GM12878 (cell line): ENCODE measurements around the gene CDC42EP3. TPM values are rescaled to one million over a fixed set of nuclear protein-coding genes. Genes with fewer than 3 reads are reported as not detected.

ENCODE experiments used
- ATAC-seq: fragments of 200-7000 bp; cut with Tn5 transposase; 3 replicates; pipeline ENCODE4 v1.9.1; 2020; ENCODE audit warnings: mild to moderate bottlenecking, moderate library complexity
- BruUV-seq: library from RNA; stranded (reverse); fragments of 400-500 nt; replicated peaks from 2 replicates; lab custom pipeline; 2021; lab: Mats Ljungman, UMichigan
- CTCF ChIA-PET: fragments of 300-600 bp; sonication (Branson Sonifier 250); formaldehyde crosslinking; extraction: SDS; loops from one replicate; lab custom pipeline; 2021; ENCODE audit warnings: inconsistent platforms; lab: Yijun Ruan, JAX
- POLR2A ChIA-PET: fragments of 350-600 bp; formaldehyde crosslinking; extraction: SDS; loops from one replicate; lab custom pipeline; 2021; ENCODE audit warnings: inconsistent platforms; lab: Charles Lee
- RAD21 ChIA-PET: fragments of 300-600 bp; sonication (Branson Sonifier 250); formaldehyde crosslinking; loops from one replicate; lab custom pipeline; 2023; ENCODE audit warnings: antibody characterized with exemption; ENCODE audit not compliant: unreplicated experiment; lab: Charles Lee
- SMC1A ChIA-PET: fragments of 300-600 bp; sonication (Branson Sonifier 250); formaldehyde crosslinking; loops from one replicate; lab custom pipeline; 2023; ENCODE audit not compliant: unreplicated experiment, uncharacterized antibody; lab: Charles Lee
- DNase-seq: peaks from one replicate; pipeline ENCODE4 v3.0.0-alpha.2; 2011; ENCODE audit warnings: low read depth, low spot score
- FAIRE-seq: peaks from 3 replicates; lab custom pipeline; 2011; peaks lifted over from hg19 to GRCh38; lab: Jason Lieb, UNC
- H2AFZ ChIP-seq: 2 replicates; pipeline ENCODE4 v1.6.0; 2011; ENCODE audit warnings: low read depth, low read length, control low read depth; ENCODE audit not compliant: control insufficient read depth
- H3K27ac ChIP-seq: 2 replicates; pipeline ENCODE4 v1.5.1; 2011; ENCODE audit warnings: control low read depth; ENCODE audit not compliant: control insufficient read depth, insufficient read depth
- H3K27me3 ChIP-seq, 2 experiments: replicated peaks in 1 of 2; 2 replicates each; pipeline versions ENCODE4 v1.6.0 to v1.6.1; 2011; ENCODE audit warnings: low read length in 1 of 2; ENCODE audit not compliant: control insufficient read depth in 2 of 2, insufficient read depth in 2 of 2
- H3K36me3 ChIP-seq, 2 experiments: 2 replicates each; pipeline ENCODE4 v1.5.1; 2011; ENCODE audit warnings: low read length in 1 of 2; ENCODE audit not compliant: control insufficient read depth in 2 of 2, insufficient read depth in 2 of 2
- H3K4me1 ChIP-seq: 2 replicates; pipeline ENCODE4 v1.6.1; 2011; ENCODE audit warnings: mild to moderate bottlenecking, low read length, moderate library complexity, mixed read lengths; ENCODE audit not compliant: control insufficient read depth, insufficient read depth
- H3K4me2 ChIP-seq: 2 replicates; pipeline ENCODE4 v1.6.0; 2011; ENCODE audit warnings: control low read depth; ENCODE audit not compliant: control insufficient read depth, insufficient read depth
- H3K4me3 ChIP-seq: fragments of 200-600 bp; sonication (generic); 2 replicates; pipeline ENCODE4 v1.5.1; 2016
- H3K79me2 ChIP-seq: 2 replicates; pipeline ENCODE4 v1.6.0; 2011; ENCODE audit warnings: low read length; ENCODE audit not compliant: control insufficient read depth, insufficient read depth
- H3K9ac ChIP-seq: 2 replicates; pipeline ENCODE4 v1.8.0; 2011; ENCODE audit warnings: low read length, control low read depth, mixed read lengths; ENCODE audit not compliant: control insufficient read depth, insufficient read depth
- H3K9me3 ChIP-seq: replicated peaks from 3 replicates; pipeline ENCODE4 v1.5.1; 2011; ENCODE audit warnings: mild to moderate bottlenecking, low read length; ENCODE audit not compliant: control insufficient read depth, insufficient read depth
- H4K20me1 ChIP-seq: 2 replicates; pipeline ENCODE4 v1.6.0; 2011; ENCODE audit not compliant: control insufficient read depth, insufficient read depth
- CBX3 ChIP-seq: fragments of 200-600 bp; sonication (generic); IDR thresholded peaks from 2 replicates; pipeline ENCODE4 v1.6.1; 2016; ENCODE audit warnings: low read depth, borderline replicate concordance
- CEBPB ChIP-seq, 2 experiments: fragments of 150-350 bp in 1 of 2; IDR thresholded peaks; 2 replicates each; pipeline ENCODE4 v1.6.1; 2012 to 2014; ENCODE audit warnings: low read depth in 2 of 2, low read length in 2 of 2, borderline replicate concordance in 1 of 2, inconsistent platforms in 1 of 2
- IKZF1 ChIP-seq: fragments of 450-650 bp; conservative IDR thresholded peaks from 2 replicates; pipeline ENCODE4 v1.6.1; 2017; ENCODE audit warnings: antibody characterized with exemption, mild to moderate bottlenecking
- NRF1 ChIP-seq: conservative IDR thresholded peaks from 2 replicates; pipeline ENCODE4 v1.6.1; 2011; ENCODE audit warnings: mild to moderate bottlenecking, low read depth, low read length, improper control_type of control experiment
- POLR2AphosphoS5 ChIP-seq: IDR thresholded peaks from 2 replicates; pipeline ENCODE4 v1.6.1; 2011; ENCODE audit warnings: mild to moderate bottlenecking, low read length, inconsistent platforms
- WGBS: methylation state at CpG from one replicate; pipeline ENCODE4 v1.1.6; 2016; ENCODE audit warnings: low lambda C conversion rate; ENCODE audit not compliant: insufficient replicate concordance, insufficient coverage; ENCODE audit errors: missing lambda C conversion rate; 5-methylcytosine and 5-hydroxymethylcytosine counted together
- in situ Hi-C: fragments of 300-500 bp; cut with MboI; formaldehyde crosslinking; loops from 9 replicates; pipeline ENCODE4 v1.14.3; 2018; ENCODE audit warnings: mixed read lengths
- intact Hi-C: fragments of 100-400 bp; cut with micrococcal nuclease; formaldehyde crosslinking; loops from one replicate; pipeline ENCODE4 v1.14.2; 2022; ENCODE audit not compliant: unreplicated experiment
- polyA plus RNA-seq, 11 experiments: library from polyadenylated mRNA; depleted of rRNA in 4 of 11; unstranded in 6 of 11; stranded (reverse) in 5 of 11; fragments of >200 nt; fragmentation: Nextera tagmentation in 4 of 11; fragmentation: Illumina TruSeq in 1 of 11; extraction: Ambion mirVana in 4 of 11; extraction: Trizol in 1 of 11; gene quantifications; 1 replicate in 1 of 11; 2 replicates in 10 of 11; pipeline versions ENCODE4 v1.2.1 to v1.2.3, GENCODE V29; 2011 to 2016; ENCODE audit warnings: inconsistent platforms in 2 of 11, missing spikeins in 2 of 11, low read depth in 1 of 11
- total RNA-seq, 4 experiments: library from RNA; depleted of rRNA in 3 of 4; stranded (reverse); fragments of >200 nt in 3 of 4; fragmentation: Illumina TruSeq in 1 of 4; extraction: Trizol in 1 of 4; gene quantifications; 2 replicates each; pipeline versions ENCODE4 v1.2.1 to v1.2.3, GENCODE V29; 2013 to 2021
- TF ChIP-seq, protein P1 (sequence below): fragments of 450-650 bp; IDR thresholded peaks from 2 replicates; pipeline ENCODE4 v1.6.1; 2016; ENCODE audit warnings: mild to moderate bottlenecking, moderate library complexity, borderline replicate concordance
- TF ChIP-seq, protein P2 (sequence below): fragments of 450-650 bp; IDR thresholded peaks from 2 replicates; pipeline ENCODE4 v1.6.1; 2017; ENCODE audit warnings: mild to moderate bottlenecking, moderate library complexity

The CDC42EP3 gene
- total and polyA plus RNA-seq, 10 of the 15 experiments (the other 5 are each of a cell fraction or from before 2014, with no cell fraction given): 11.8 to 86.9 (median 52.9) TPM

DNA sequence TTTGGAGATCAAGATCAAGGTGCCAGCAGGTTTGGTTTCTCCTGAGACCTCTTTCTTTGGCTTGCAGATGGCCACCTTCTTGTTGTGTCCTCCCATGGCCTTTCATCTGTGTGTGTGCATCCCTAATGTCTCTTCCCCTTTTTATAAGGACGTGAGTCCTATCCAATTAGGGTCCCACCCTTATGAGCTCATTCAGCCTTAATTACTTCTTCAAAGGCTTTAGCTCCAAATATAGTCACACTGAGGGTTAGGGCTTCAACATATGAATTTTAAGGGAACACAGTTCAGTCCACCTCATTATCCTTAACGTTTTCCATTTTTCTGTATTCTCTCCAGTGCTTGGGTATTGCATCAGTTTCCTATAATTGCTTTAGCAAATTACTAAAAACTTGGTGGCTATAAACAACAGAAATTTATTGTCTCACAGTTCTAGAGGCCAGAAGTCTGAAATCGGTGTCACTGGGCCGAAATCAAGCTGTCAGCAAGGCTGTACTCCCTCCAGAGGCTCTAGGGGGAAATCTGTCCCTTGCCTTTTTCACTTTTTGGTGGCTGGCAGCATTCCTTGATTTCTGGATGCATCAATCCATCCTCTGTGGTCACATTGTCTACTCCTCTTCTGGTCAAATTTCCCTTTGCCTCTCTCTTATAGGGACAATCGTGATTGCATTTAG, 34.1 kb downstream of the CDC42EP3 start:
- 79% methylated on average over 5 of the region's 5 CpGs for WGBS
- H3K4me1 ChIP-seq: peaks cover 22% of the 10 kb centered on the region

More for the DNA sequence above, 34.1 kb downstream of the CDC42EP3 start:
- no peaks in the 10 kb centered on the region for H3K27me3 ChIP-seq
- ChIA-PET POLR2A (interaction anchor here (1.1 to 6.2 kb wide), 3 partner anchors 10 to 35 kb away, joined by 3 to 62 read pairs (median 6); no protein-coding TSS in a partner anchor), CTCF (interaction anchor here (0.6 to 3.0 kb wide), 8 partner anchors 12 to 240 kb away, joined by 3 to 14 read pairs (median 4); no protein-coding TSS in a partner anchor), RAD21 (interaction anchor here (1.3 to 5.6 kb wide), 4 partner anchors 11 to 33 kb away, joined by 4 to 40 read pairs (median 8); partner anchors contain the start of gene CDC42EP3), SMC1A (interaction anchor here (0.6 to 7.5 kb wide), 10 partner anchors 9 to 241 kb away, joined by 3 to 118 read pairs (median 4); no protein-coding TSS in a partner anchor)
- no peaks in the 10 kb centered on the region for H4K20me1 ChIP-seq
- in situ Hi-C loops: no loop called here
- H3K27ac ChIP-seq: peak overlapping the region; percentile 76
- no peak overlapping the region for H3K4me3 ChIP-seq
- no TSS peak for BruUV-seq
- intact Hi-C loops: loop anchor here (5.0 kb wide), 2 partner anchors 195 to 225 kb away; no protein-coding TSS in a partner anchor
- TF ChIP-seq CBX3 (no peak), NRF1 (no peak), POLR2AphosphoS5 (0 out of 2 replicates have a peak, but pooled peaks have one; percentile 24), CEBPB (IDR thresholded peaks at IDR 0.05; ENCODE audit: borderline replicate concordance in 1 of 2, low read depth in 2 of 2, low read length in 2 of 2) (no peak), IKZF1 (no peak)
- TF ChIP-seq, protein P1, sequence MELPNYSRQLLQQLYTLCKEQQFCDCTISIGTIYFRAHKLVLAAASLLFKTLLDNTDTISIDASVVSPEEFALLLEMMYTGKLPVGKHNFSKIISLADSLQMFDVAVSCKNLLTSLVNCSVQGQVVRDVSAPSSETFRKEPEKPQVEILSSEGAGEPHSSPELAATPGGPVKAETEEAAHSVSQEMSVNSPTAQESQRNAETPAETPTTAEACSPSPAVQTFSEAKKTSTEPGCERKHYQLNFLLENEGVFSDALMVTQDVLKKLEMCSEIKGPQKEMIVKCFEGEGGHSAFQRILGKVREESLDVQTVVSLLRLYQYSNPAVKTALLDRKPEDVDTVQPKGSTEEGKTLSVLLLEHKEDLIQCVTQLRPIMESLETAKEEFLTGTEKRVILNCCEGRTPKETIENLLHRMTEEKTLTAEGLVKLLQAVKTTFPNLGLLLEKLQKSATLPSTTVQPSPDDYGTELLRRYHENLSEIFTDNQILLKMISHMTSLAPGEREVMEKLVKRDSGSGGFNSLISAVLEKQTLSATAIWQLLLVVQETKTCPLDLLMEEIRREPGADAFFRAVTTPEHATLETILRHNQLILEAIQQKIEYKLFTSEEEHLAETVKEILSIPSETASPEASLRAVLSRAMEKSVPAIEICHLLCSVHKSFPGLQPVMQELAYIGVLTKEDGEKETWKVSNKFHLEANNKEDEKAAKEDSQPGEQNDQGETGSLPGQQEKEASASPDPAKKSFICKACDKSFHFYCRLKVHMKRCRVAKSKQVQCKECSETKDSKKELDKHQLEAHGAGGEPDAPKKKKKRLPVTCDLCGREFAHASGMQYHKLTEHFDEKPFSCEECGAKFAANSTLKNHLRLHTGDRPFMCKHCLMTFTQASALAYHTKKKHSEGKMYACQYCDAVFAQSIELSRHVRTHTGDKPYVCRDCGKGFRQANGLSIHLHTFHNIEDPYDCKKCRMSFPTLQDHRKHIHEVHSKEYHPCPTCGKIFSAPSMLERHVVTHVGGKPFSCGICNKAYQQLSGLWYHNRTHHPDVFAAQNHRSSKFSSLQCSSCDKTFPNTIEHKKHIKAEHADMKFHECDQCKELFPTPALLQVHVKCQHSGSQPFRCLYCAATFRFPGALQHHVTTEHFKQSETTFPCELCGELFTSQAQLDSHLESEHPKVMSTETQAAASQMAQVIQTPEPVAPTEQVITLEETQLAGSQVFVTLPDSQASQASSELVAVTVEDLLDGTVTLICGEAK: no peak
- TF ChIP-seq, protein P2, sequence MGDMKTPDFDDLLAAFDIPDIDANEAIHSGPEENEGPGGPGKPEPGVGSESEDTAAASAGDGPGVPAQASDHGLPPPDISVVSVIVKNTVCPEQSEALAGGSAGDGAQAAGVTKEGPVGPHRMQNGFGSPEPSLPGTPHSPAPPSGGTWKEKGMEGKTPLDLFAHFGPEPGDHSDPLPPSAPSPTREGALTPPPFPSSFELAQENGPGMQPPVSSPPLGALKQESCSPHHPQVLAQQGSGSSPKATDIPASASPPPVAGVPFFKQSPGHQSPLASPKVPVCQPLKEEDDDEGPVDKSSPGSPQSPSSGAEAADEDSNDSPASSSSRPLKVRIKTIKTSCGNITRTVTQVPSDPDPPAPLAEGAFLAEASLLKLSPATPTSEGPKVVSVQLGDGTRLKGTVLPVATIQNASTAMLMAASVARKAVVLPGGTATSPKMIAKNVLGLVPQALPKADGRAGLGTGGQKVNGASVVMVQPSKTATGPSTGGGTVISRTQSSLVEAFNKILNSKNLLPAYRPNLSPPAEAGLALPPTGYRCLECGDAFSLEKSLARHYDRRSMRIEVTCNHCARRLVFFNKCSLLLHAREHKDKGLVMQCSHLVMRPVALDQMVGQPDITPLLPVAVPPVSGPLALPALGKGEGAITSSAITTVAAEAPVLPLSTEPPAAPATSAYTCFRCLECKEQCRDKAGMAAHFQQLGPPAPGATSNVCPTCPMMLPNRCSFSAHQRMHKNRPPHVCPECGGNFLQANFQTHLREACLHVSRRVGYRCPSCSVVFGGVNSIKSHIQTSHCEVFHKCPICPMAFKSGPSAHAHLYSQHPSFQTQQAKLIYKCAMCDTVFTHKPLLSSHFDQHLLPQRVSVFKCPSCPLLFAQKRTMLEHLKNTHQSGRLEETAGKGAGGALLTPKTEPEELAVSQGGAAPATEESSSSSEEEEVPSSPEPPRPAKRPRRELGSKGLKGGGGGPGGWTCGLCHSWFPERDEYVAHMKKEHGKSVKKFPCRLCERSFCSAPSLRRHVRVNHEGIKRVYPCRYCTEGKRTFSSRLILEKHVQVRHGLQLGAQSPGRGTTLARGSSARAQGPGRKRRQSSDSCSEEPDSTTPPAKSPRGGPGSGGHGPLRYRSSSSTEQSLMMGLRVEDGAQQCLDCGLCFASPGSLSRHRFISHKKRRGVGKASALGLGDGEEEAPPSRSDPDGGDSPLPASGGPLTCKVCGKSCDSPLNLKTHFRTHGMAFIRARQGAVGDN: 0 out of 2 replicates have a peak, but pooled peaks have one; percentile 7
- H3K79me2 ChIP-seq: peaks cover 35% of the 10 kb centered on the region
- no peak for FAIRE-seq
- no peak overlapping the region for H3K9ac ChIP-seq
- DNase-seq: no peak
- no peaks in the 10 kb centered on the region; the same call in 2 of the 3 replicates for H3K9me3 ChIP-seq
- no peak overlapping the region for H3K4me2 ChIP-seq
- H2AFZ ChIP-seq: no peak overlapping the region
- ATAC-seq: no peak
- H3K36me3 ChIP-seq: peaks cover 0 to 15% of the 10 kb centered on the region in 2 experiments; a peak in 3 of 4 replicates
